GM18502 (cell line): ENCODE results near the gene AMPD2.

Experiments
- ATAC-seq: cut with Tn5 transposase; IDR thresholded peaks from one replicate; pipeline ENCODE4 v1.9.1; 2021; ENCODE audit warnings: mild to moderate bottlenecking; ENCODE audit not compliant: unreplicated experiment, poor library complexity

Gene AMPD2

DNA sequence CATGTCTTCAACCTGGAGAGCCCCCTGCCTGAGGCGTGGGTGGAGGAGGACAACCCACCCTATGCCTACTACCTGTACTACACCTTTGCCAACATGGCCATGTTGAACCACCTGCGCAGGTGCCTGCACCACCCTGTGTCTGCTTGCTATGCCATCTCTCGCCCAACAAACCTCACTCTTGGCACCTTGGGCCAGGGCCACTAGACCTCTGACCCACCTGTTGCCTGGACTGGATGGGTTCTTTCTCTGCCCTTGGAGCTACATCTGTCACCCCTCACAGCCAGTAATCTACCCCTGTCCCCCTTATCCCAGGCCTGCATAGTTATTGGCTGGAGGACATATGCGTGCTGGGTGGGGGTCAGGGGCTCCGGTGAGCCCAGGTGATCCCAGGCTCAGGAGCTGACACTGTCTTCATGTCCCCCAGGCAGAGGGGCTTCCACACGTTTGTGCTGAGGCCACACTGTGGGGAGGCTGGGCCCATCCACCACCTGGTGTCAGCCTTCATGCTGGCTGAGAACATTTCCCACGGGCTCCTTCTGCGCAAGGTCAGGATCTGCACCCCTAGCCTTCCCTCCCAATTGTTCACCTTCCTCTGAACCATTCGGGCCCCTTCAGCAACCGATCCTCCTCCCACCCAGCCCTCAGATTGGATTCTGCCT lies 9.9 kb downstream of the AMPD2 start:
- no peak for ATAC-seq

DNA sequence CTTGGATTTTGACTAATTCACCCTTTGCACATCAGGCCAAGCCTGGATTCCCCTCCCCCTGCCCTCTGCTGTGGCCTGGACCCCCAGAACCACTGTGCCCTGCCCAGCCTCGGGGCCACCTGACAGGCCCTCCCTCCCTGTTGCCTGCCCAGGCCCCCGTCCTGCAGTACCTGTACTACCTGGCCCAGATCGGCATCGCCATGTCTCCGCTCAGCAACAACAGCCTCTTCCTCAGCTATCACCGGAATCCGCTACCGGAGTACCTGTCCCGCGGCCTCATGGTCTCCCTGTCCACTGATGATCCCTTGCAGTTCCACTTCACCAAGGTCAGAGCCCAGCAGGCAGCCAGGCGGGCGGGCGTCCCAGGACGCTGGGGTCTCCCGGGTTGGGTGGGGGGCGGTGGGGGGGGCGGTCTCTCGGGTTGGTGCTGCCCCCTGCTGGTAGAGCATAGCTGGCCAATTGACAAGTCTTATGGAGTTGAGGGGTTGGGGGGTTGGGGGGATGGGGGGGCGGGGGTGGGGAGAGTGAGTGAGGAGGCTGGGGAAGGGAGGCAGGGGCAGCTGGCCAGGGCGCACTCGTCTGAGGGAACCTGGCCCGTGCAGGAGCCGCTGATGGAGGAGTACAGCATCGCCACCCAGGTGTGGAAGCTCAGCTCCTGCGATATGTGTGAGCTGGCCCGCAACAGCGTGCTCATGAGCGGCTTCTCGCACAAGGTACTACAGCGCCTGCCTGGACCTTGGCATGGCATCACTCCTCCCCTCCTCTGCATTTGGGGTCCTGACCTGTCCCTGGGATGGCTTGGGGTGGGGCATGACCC lies 10.7 kb downstream of the AMPD2 start:
- no peak for ATAC-seq

DNA sequence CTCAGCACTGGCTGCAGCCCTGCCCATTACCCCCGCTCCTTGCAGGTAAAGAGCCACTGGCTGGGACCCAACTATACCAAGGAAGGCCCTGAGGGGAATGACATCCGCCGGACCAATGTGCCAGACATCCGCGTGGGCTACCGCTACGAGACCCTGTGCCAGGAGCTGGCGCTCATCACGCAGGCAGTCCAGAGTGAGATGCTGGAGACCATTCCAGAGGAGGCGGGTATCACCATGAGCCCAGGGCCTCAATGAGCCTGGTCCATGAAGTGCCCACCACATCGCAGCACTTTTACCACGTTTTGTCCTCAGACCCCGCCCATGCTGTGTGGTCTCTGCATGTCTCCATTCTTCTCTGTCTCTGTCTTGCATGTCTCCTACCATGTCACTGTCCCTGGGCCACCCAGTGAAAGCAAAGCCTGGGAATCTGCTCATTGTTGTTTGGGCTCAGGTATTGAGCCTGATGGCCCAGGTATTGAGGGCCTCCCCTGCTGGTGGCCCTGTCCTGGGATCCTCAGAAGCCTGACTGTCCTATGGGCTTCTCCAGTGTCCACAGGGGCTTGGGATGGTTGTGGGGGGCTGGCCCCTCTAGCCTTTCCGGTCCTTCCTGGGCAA lies 11.4 kb downstream of the AMPD2 start:
- no peak for ATAC-seq

DNA sequence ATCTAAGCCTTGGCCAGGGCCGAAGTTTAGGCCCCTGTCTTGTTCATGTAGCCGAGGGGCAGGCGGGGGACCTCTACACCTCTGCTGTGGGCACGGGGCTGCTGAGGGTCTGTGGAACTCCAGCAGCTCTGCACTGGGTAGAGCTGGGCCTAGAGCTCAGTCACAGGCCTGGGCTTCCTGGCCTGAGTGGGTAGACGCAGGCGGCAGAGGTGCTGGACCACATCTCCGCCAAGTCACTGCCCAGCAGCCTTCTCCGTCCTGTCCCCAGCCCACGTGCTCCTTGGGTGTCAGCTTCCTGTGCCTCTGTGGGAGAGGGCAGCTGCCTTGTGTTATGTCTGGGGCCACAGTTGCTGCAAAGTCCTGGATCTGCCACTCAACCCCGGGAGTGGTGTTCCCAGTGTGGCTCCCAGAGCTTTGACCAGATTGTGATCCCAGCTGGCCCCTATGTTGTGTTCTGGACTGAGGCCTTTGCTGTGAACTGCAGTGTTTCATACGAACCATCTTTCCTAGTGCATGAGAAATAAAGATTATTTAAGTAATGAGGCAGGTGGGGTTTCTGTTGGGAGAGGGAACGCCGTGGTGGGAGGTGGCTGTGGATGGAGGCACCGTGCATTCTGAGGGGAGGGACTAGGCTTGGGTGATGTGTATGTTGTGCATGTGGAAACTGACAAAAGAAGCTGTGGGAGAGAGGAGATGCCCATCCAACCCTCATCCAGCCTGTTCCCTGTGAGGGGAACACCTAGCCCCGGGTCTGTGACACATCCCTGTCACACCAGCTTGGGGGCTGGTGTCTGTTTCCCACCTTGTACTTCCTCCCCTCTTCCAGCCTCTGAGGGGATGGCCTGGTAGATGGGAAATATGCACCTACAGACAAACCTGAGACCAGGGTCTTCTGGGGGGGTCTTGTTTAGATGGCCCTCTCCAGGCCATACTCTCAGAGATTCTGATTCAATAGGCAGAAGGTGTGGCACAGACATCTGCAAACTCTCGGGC lies 12.2 kb downstream of the AMPD2 start:
- ATAC-seq: no peak

DNA sequence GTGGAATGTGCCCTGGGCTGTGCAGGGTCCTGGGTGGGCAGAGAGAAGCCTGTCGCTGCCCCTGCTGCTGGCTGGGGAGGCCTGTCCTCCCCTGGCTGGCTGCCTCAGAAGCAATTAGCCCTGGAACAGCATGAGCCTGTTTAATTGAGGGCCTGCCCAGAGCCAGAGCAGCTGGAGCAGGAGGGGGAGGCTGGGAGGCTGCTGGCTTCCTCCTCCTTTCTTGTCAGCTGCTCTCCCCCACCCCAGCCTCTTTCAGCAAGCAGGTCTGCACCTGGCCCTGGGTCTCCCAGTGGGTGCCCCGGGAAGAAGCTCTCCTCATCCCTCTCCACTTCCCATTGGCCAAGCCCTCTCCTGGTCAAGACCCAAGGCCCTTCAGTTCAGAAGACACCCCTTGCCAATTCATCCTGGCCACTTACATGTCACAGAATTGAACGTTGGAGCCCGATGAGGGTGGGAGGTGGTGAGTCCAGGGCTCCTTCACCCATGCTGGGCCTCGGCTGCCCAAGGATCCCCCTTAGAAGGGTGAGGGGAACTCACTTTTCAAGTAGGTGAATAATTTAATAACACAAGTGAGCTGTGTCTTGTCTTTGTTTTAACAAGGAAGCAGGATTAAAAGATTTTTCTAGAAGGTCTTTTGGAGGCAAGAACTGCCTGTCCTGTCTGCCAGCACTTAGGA lies 13.2 kb downstream of the AMPD2 start:
- ATAC-seq: no peak

DNA sequence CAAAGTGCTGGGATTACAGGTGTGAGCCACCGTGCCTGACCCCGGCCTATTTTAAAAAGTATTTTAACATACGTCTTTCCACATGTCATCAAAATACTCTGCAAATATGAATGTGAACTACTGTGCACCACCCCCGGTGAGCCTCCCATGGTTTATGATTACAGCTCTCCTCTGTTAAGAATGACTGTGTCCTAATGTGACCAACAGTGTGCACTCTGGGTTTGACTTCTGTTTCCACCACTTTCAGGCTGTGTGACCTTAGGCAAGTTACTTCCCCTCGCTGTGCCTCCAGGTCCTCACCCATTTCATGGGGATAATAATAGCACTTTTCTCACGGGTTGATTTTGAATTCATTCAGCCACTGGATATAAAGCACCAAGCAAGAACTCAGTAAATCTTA lies 14.7 kb downstream of the AMPD2 start:
- no peak for ATAC-seq

DNA sequence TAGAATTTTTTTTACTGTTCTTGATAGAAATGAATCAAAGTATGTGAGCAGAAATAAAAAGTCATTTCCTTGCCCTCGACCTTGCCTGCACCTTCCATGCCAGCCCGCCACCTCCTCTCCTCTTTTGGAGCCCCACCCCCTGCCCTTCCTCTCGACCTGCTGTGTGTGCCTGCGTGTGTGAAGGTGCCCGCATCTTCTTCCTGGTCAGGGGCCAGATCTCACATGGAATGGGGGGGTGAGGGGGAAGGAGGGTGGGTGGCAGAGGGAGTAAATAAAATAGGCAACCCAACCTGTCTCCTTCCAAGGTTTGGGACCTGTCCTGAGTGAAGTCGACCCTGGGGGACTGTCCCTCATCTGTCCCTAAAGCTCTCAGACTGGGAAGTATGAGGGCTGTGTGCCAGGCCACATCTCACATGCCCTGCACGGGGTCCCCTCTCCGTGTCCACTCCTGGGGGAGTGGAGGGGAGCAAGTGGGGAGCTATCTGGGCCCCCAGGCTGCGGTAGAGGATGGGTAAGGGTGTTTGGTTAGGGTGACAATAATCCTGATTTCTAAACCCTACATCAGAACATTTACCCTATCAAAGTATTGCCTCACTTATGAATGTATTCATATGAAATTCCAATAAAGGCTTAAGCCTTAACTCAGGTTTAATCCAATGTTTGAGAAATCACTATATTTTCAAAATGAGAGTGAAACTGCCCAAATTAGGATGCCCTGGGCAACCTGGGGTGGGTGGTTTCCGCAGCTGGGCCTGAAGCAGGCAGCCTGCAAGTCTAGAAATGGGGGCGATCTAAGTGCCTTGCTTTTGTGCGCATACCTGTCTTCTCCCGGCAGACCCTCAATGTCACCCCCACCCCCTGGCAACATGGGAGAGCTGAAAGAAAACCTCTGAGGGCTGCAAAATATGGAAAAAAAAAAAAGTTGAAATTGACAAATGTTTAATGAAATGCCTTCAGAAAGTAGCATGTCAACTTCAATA lies 15.4 kb downstream of the AMPD2 start:
- no peak for ATAC-seq

DNA sequence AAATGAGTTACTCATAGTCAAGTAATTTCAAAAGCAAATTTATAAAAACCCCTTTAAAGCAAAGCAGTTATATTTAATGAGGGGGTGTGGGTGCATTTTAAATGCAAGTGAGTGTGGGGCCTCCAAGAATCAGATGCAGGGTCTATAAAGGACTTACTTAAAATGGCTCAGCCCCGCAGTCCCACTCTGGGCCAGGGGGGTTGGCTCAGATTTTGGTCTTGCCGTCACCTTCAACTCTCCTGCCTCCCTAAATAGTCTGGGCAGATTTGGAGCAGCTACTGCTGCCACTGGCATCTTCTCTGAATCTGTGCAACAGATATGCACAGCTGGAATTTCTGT lies 16.2 kb downstream of the AMPD2 start:
- ATAC-seq: no peak

DNA sequence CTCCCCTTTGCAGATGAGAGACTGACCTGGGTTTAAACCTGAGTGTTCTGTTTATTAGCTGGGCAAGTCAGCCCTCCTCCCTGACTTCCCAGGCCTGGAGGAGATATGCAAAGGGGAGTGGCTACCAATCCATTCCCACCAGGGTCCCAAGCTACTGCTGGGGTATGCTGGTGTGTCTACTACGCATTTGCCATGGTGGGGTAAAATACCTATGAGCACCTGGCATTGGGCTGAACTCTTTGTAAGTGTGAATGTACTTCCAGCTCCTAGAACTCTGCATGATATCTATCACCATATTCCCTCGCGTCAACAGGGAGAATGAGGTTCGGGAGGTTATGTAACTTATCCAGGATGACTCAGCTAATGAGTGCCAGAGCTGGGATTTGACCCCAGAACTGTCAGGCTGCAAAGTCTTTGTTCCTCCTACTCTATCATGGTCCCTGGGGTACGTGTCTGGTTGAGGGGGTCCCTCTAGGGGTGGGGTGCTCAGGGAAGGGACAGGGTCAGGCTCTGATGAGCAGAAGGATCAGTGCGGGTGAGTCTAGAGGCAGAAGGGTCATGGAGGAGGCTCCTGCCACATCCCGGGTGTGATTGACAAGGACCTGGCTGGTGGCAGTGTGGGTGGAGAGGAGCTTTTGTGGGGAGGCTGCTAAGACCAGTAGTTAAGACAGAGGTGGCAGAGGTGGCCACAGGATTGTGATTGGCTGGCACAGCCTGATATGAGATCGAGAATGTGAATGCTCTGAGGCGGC lies 16.7 kb downstream of the AMPD2 start:
- no peak for ATAC-seq

DNA sequence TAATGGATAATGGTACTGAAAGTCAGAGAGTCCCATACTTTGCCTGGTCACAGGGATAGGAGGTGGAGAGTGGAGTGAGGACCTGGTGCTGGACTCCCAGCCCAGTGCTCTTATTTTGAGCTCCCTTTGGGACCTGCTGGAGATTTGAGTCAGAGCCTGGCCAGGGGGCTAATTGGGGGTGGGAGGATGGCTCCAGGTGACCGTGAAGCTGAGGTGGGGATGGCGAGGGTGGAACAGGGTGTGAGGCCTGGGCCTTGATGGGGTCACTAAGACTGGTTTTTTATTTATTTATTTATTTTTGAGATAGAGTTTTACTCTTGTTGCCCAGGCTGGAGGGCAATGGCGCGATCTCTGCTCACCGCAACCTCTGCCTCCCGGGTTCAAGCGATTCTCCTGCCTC lies 17.8 kb downstream of the AMPD2 start:
- no peak for ATAC-seq

DNA sequence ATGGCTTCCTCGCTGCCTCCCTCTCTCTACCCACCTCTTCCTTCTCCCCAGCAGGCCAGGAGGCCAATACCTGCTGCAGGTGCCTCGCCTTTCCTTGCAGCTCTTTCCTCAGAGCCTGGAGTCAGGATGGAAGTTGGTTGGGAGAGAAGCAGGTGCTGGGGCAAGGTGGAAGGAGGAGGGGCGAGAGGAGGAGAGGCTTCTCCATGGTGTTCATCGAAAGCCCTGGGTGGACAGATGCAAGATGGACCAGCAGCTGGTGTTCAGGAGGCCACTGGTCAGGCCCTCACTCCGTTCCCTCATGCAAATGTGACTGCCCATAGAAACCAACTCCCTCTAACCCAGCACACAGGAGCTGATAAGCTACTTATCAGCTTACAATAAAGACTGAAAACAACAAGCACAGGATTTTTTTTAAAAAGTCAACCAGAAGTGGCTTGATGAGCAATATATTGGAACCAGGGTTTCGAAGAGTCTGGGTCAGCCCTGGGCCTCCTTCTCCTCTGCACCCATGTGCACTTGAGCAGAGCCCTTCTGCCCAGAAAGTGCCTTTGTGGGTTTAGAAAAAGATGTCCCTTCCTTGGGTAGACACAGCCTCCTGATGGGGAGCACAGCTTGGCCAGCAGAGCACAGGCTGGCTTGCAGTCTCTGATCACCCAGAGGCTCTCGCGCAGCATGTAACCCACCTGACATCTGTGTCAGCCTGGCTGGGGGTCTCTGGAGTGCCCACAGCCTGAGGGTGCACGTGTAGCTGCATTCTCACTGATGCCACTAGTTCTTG lies 19.6 kb downstream of the AMPD2 start:
- ATAC-seq: no peak

DNA sequence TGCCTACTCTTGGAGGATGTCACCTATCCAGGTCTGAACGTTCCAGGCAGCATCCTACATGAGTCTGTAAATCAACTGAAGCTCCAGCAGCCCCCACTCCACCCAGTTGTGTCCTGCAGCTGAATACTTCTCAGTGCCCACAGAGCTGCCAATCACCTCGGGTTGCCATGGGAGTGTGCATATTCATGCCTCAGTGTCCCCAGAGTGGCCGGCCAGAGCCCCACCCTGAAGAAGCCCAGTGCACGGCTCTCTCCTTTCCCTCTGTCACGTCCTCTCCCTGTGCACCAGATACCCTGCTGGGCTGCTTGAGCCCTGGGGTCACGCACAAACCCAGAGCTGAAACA lies 20.2 kb downstream of the AMPD2 start:
- ATAC-seq: no peak

DNA sequence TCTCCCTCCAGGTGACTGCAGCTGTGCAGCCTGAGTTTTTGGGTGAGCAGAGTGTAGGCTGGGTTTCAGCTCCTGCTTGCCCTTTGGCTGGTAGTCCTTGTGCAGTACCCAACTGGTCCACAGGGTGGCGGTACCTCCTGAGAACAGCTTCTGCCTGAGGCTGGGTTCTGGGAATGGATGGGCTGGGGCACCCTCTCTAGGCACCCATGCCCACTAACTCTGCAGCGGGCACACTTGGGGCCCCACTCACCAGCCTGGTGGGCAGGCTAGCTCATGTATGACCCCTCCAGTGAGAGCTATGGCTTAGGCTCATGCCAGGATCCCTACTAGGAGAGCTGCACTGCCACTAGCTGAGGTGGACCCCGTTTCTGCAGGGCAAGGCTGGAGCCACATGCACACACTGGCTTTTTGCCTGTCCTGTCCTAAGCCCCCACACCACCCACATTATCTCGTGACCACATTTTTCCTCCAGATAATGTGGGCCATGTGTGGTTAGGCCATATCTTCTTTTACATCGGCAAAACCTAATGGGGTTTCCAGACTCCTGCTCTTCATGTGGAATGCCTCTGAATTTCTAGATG lies 20.7 kb downstream of the AMPD2 start:
- ATAC-seq: peak; percentile 52

DNA sequence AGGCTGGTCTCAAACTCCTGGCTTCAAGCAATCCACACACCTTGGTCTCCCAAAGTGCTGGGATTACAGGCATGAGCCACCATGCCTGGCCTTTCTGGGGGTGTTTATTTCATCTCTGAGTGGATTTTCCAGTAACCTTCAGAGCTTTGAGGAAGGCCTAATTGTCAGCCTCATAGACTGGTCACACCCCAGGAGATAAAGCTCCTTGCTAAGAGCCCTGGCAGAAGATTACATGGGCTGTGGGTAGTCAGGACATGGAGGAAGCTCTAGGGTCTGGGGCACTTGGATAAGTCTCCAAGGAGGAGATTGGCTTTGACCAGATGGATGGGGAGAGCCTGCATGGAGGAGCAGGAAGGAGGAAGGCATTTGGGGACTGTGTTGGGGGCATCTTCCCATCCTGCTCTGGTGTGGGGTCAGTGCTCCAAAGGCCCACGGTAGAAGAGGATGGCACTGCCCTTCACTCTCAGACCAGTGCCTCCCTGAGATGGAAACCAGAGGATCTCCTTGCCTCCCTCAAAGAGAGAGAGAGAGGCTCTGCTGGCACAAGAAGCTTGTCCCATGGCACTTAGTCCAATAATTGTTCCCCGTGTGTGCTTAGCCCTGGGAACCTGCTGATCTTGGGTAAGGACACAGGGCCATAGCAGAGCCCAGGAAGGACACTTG lies 21.6 kb downstream of the AMPD2 start:
- no peak for ATAC-seq

DNA sequence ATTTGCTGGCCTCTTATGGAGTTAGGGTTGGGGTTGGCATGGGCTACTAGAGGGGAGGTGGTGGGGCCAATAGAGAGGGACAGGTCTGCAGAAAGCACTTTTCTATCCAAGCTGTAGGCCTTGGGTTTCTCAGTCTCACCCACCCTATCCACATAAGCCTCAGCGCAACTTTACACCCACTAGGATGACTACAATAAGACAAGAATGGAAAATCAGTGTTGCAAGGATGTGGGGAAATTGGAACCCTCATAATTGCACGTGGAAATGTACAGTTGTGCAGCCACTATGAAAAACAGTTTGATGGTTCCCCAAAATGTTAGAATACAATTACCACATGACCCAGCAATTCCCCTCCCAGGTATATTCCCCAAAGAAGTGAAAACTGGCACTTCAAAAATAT lies 22.2 kb downstream of the AMPD2 start:
- ATAC-seq: no peak

DNA sequence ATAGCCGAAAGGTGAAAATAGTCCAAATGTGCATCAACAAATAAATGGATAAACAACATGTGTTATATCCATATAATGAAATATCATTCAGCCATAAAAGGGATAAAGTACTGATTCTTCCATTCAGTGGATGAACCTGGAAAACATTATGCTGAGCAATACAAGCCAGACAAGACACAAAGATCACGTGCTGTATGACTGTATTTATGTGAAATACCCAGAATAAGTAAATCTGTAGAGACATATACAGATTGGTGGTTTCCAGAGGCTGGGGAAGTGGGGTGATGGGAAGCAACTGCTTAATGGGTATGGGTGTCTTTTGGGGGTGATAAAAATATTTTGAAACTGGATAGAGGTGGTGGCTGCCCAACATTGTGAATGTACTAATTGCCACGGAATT lies 23.0 kb downstream of the AMPD2 start:
- no peak for ATAC-seq
